Measurements from ENCODE around the gene GJB5.
"Not testable (repeated sequence)": the region's sequence is repeated elsewhere in the genome, so short reads cannot be mapped to it uniquely, and the experiment has no call there.

Gene GJB5

DNA sequence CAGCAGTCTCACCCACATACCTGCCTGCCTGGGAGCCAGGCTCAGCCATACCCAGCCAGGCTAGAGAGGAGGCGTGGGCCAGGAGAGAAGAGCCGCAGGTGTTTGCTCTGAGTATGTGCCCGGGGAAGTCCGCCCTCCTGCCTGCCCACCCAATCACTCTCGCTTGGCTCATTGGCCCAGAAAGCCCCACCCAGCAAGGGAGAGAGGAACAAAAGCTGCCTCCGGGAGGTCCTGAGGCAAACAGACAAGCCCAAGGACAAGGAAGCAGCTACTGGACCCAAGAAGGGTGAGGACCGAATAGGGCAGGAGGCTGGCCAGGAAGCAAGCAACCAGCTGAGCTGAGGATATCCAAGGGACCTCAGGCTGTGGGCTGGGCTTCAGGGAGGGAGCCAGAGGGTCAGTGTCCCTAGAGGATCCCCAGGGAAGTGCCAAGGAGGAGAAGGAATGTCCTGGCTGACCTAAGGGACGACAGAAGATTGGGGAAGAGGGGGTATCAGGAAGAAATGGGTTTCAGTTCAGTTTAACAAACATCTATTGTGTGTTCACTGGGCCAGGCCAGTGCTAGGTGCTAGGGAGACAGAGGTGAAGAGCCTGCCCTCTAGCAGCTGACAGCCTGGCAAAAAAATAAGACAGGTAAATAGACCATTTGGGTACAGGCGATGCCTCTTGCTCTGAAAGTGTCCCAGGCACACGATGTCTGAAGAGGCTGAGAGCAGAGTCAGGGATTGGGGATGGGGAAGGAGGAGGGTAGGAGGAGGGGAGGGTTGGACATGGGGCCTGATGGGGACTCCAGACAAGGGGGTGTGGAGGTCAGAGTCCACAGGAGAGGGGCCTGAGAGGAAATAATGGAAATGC is 4.9 kb downstream of the GJB5 start, which contains the start of gene GJB4:
TSS of gene GJB4 (plus strand) at position 238 of the 855 bp plus-strand sequence. CDS start 1,515 bp downstream, outside the sequence.
- no peak for ATAC-seq
- no peaks in the 10 kb centered on the region for H3K9me3 Mint-ChIP-seq
- no peaks in the 10 kb centered on the region for H3K4me1 Mint-ChIP-seq
- H3K27me3 Mint-ChIP-seq: peaks cover 39% of the 10 kb centered on the region
- H3K27ac Mint-ChIP-seq: no peak within 1 kb of the TSS
- H3K4me3 Mint-ChIP-seq: no peak within 1 kb of the TSS
- H3K36me3 Mint-ChIP-seq: no peaks in the 10 kb centered on the region

DNA sequence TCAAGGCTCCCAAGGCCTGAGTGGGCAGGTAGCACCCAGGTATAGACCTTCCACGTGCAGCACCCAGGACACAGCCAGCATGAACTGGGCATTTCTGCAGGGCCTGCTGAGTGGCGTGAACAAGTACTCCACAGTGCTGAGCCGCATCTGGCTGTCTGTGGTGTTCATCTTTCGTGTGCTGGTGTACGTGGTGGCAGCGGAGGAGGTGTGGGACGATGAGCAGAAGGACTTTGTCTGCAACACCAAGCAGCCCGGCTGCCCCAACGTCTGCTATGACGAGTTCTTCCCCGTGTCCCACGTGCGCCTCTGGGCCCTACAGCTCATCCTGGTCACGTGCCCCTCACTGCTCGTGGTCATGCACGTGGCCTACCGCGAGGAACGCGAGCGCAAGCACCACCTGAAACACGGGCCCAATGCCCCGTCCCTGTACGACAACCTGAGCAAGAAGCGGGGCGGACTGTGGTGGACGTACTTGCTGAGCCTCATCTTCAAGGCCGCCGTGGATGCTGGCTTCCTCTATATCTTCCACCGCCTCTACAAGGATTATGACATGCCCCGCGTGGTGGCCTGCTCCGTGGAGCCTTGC is 6.4 kb downstream of the GJB5 start:
- Mint-ChIP-seq H3K27ac (no peak overlapping the region), H3K4me1 (no peaks in the 10 kb centered on the region), H3K36me3 (no peaks in the 10 kb centered on the region), H3K27me3 (peaks cover 39% of the 10 kb centered on the region), H3K9me3 (no peaks in the 10 kb centered on the region), H3K4me3 (no peak overlapping the region)
- ATAC-seq: no peak

DNA sequence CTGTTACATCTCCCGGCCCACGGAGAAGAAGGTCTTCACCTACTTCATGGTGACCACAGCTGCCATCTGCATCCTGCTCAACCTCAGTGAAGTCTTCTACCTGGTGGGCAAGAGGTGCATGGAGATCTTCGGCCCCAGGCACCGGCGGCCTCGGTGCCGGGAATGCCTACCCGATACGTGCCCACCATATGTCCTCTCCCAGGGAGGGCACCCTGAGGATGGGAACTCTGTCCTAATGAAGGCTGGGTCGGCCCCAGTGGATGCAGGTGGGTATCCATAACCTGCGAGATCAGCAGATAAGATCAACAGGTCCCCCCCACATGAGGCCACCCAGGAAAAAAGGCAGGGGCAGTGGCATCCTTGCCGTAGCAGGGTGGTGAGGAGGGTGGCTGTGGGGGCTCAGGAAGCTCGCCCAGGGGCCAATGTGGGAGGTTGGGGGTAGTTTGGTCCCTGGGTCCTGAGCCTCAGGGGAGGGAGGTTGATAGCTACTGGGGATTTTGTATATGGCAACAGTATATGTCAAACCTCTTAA is 7.0 kb downstream of the GJB5 start:
- no peak overlapping the region for H3K4me3 Mint-ChIP-seq
- H3K4me1 Mint-ChIP-seq: no peaks in the 10 kb centered on the region
- H3K36me3 Mint-ChIP-seq: no peaks in the 10 kb centered on the region
- H3K27me3 Mint-ChIP-seq: peaks cover 39% of the 10 kb centered on the region
- no peak for ATAC-seq
- H3K27ac Mint-ChIP-seq: no peak overlapping the region
- no peaks in the 10 kb centered on the region for H3K9me3 Mint-ChIP-seq

DNA sequence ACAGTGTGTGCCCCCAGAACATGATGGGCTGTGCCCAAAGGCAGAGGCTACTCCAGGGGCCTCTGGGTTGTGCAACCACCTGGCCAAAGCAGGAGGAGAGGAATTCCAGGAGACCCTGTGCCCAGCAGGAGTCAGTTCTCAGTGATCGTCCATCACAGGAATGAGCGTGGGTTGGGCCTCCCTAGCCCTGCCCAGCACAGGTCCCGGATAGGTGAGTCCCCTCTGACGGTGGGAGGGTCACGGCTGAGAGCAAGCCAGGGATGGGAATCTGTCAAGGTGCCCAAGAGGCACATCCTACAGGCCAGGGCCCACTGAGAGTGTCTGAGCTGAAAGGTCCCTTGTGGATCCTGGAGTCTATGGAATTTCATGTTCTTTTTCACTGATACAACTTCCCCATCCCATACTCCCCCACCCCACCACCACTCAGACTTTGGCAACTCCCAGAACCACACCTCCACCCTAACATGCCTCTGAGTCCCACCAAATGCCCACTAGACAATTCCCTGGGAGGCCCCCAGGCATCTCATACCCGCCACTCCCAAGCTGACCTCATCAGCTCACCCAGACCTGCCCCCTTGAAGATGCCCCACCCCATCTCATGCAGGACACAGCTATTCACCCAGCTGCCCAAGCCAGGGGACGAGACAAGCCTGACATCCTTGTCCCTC is 7.8 kb downstream of the GJB5 start:
- no peak overlapping the region for H3K27ac Mint-ChIP-seq

GRCh38 chr1:34763142-34763781 is 8.4 kb downstream of the GJB5 start:
- Mint-ChIP-seq H3K36me3 (no peaks in the 10 kb centered on the region), H3K27ac (no peak overlapping the region), H3K4me1 (no peaks in the 10 kb centered on the region), H3K9me3 (no peaks in the 10 kb centered on the region), H3K4me3 (no peak overlapping the region), H3K27me3 (peaks cover 28% of the 10 kb centered on the region)
- no peak for ATAC-seq

More for the DNA sequence above, 7.8 kb downstream of the GJB5 start:
- Mint-ChIP-seq H3K27me3 (peaks cover 33% of the 10 kb centered on the region), H3K4me1 (no peaks in the 10 kb centered on the region), H3K36me3 (no peaks in the 10 kb centered on the region), H3K9me3 (no peaks in the 10 kb centered on the region), H3K4me3 (no peak overlapping the region)
- no peak for ATAC-seq

- H3K4me3 Mint-ChIP-seq: no peak overlapping the region
- no peak overlapping the region for H3K27ac Mint-ChIP-seq
- H3K9me3 Mint-ChIP-seq: no peaks in the 10 kb centered on the region
Measured at GRCh38 chr1:34768856-34769255, 14.0 kb downstream of the GJB5 start.

GRCh38 chr1:34770891-34771504 is 16.2 kb downstream of the GJB5 start:
- no peak for ATAC-seq
- H3K4me3 Mint-ChIP-seq: no peak overlapping the region
- no peaks in the 10 kb centered on the region for H3K36me3 Mint-ChIP-seq
- H3K9me3 Mint-ChIP-seq: no peaks in the 10 kb centered on the region
- H3K27me3 Mint-ChIP-seq: no peaks in the 10 kb centered on the region
- no peaks in the 10 kb centered on the region for H3K4me1 Mint-ChIP-seq
- no peak overlapping the region for H3K27ac Mint-ChIP-seq

More at GRCh38 chr1:34768856-34769255, 14.0 kb downstream of the GJB5 start:
- H3K27me3 Mint-ChIP-seq: no peaks in the 10 kb centered on the region
- H3K36me3 Mint-ChIP-seq: no peaks in the 10 kb centered on the region
- H3K4me1 Mint-ChIP-seq: no peaks in the 10 kb centered on the region
- ATAC-seq: no peak

GRCh38 chr1:34771573-34772371 is 16.9 kb downstream of the GJB5 start:
- Mint-ChIP-seq H3K4me1 (no peaks in the 10 kb centered on the region), H3K9me3 (no peaks in the 10 kb centered on the region), H3K27ac (no peak overlapping the region), H3K36me3 (no peaks in the 10 kb centered on the region), H3K27me3 (no peaks in the 10 kb centered on the region), H3K4me3 (no peak overlapping the region)
- no peak for ATAC-seq

DNA sequence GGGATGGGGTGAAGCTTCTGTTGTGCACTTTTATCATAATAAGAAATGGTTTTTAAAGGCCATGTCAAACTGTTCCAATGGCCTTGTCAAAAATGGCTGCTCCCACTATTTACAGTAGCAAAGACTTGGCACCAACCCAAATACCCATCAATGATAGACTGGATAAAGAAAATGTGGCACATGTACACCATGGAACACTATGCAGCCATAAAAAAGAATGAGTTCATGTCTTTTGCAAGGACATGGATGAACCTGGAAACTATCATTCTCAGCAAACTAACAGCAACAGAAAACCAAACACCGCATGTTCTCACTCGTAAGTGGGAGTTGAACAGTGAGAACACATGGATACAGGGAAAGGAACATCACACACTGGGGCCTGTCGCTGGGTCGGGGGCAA is 18.3 kb downstream of the GJB5 start:
- H3K27me3 Mint-ChIP-seq: peaks cover 12% of the 10 kb centered on the region
- not testable (repeated sequence) for H3K4me3 Mint-ChIP-seq, ATAC-seq, H3K27ac Mint-ChIP-seq, H3K36me3 Mint-ChIP-seq, H3K4me1 Mint-ChIP-seq, H3K9me3 Mint-ChIP-seq

- H3K4me1 Mint-ChIP-seq: no peaks in the 10 kb centered on the region
- no peaks in the 10 kb centered on the region for H3K36me3 Mint-ChIP-seq
- no peak overlapping the region for H3K4me3 Mint-ChIP-seq
- no peak overlapping the region for H3K27ac Mint-ChIP-seq
- ATAC-seq: no peak
- H3K27me3 Mint-ChIP-seq: peaks cover 25% of the 10 kb centered on the region
- no peaks in the 10 kb centered on the region for H3K9me3 Mint-ChIP-seq
Measured at GRCh38 chr1:34774957-34775356, 20.1 kb downstream of the GJB5 start.

DNA sequence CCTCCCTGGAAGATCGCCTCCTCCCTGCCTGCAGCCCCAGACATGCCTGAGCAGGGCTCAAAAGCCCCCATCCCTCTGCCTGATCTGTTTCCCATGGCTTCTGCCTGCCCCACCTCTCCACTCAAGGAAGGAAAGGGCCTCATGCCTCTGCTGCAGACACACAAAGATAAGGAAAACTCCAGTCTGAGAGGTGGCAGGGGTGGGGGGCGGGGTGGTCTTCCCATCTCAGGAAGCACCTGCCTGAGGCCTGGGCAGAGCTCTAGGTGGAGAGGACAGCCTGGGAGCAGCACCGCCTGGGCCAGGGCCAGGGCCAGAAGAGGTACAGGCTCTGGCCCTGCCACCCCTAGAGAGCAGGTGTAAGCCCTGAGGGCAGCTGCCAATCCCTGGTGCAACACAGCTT is 22.1 kb downstream of the GJB5 start:
- Mint-ChIP-seq H3K27ac (no peak overlapping the region), H3K4me1 (no peaks in the 10 kb centered on the region), H3K36me3 (no peaks in the 10 kb centered on the region), H3K4me3 (no peak overlapping the region), H3K27me3 (peaks cover 29% of the 10 kb centered on the region), H3K9me3 (no peaks in the 10 kb centered on the region)
- no peak for ATAC-seq

DNA sequence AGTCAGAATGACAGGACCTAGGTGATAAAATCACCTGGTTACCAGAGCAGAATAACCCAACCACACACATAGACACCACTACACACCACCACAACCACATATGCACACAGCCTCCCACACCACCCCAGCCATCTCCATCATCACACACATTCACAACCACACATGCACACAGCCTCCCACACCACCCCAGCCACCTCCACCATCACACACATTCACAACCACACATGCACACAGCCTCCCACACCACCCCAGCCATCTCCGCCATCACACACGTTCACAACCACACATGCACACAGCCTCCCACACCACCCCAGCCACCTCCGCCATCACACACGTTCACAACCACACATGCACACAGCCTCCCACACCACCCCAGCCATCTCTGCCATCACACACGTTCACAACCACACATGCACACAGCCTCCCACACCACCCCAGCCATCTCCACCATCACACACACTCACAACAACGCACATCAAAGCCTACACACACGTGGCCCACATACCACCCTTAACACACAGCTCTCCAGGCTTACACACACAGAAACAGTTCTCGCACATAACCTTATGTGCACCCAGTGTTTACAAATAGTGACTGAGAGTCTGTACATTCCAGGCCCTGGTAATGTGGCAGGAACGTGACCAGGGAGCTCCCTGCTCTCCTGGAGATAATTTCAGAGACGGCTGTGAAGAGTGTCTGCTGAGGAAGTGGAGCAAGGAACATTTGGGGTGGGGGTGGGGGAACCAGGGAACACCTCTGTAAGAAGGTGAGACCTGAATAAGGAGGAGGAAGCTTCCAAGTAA is 22.9 kb downstream of the GJB5 start:
- Mint-ChIP-seq H3K27me3 (peaks cover 37% of the 10 kb centered on the region), H3K4me1 (no peaks in the 10 kb centered on the region), H3K4me3 (no peak overlapping the region), H3K36me3 (no peaks in the 10 kb centered on the region), H3K27ac (no peak overlapping the region), H3K9me3 (no peaks in the 10 kb centered on the region)
- ATAC-seq: no peak

DNA sequence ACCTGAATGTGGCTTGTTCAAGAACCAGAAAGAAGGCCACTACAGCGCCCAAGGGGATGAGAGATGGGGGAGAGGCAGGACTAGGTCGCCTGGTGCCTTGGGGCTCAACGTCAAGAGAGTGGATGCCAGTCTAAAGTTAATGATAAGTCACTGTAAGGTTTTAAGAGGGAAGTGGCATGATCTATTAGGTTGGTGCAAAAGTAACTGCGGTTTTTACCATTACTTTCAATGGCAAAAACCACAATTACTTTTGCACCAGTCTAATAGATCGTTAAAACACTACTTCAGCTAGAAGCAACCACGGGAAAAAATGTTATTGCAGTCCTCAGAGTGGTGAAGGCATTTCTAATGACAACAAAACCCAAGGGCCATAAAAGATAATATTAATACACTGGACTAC is 23.5 kb downstream of the GJB5 start:
- Mint-ChIP-seq H3K4me1 (no peaks in the 10 kb centered on the region), H3K27ac (no peak overlapping the region), H3K9me3 (no peaks in the 10 kb centered on the region), H3K4me3 (no peak overlapping the region), H3K36me3 (no peaks in the 10 kb centered on the region), H3K27me3 (peaks cover 44% of the 10 kb centered on the region)
- ATAC-seq: no peak
